ENCODE results near the gene KRTAP6-2. TPM values are rescaled to one million over a fixed set of nuclear protein-coding genes. Genes with fewer than 3 reads are reported as not detected.

KRTAP6-2 gene
- total RNA-seq, 2 donors from 2014 or later, result not detected

- Histone ChIP-seq H3K4me1 (no peaks in the 10 kb centered on the region), H3K4me3 (no peak overlapping the region), H3K36me3 (replicated peaks in 1 of 2; ENCODE audit: insufficient read depth in 1 of 2, low read depth in 2 of 2) (no peaks in the 10 kb centered on the region), H3K9me3 (no peaks in the 10 kb centered on the region), H3K27ac (no peak overlapping the region), H3K27me3 (no peaks in the 10 kb centered on the region)
- TF ChIP-seq POLR2A (IDR thresholded peaks at IDR 0.05), result no peak
- intact Hi-C loops (cut with DNase I), result no loop called here
- WGBS, 2 donors, result 24 to 50% methylated on average over 1 of the region's 1 CpG
- no peak for DNase-seq
- no peak for ATAC-seq
Observed at GRCh38 chr21:30629200-30629599, 30.5 kb upstream of the KRTAP6-2 start.

GRCh38 chr21:30628109-30628508 lies 29.4 kb upstream of the KRTAP6-2 start:
- TF ChIP-seq CTCF (IDR thresholded peaks at IDR 0.05) (no peak), POLR2A (IDR thresholded peaks at IDR 0.05) (no peak)
- WGBS, 2 donors, result 67 to 80% methylated on average over 4 of the region's 4 CpGs
- H3K4me1 ChIP-seq, result no peaks in the 10 kb centered on the region
- H3K27me3 ChIP-seq, result no peaks in the 10 kb centered on the region
- ATAC-seq, result no peak
- H3K27ac ChIP-seq, result no peak overlapping the region
- intact Hi-C loops (cut with DNase I), result no loop called here
- H3K36me3 ChIP-seq (replicated peaks in 1 of 2; ENCODE audit: insufficient read depth in 1 of 2, low read depth in 2 of 2), result no peaks in the 10 kb centered on the region
- no peak for DNase-seq
- H3K4me3 ChIP-seq, result no peak overlapping the region
- no peaks in the 10 kb centered on the region for H3K9me3 ChIP-seq

- Histone ChIP-seq H3K9me3 (no peaks in the 10 kb centered on the region), H3K36me3 (replicated peaks in 1 of 2; ENCODE audit: insufficient read depth in 1 of 2, low read depth in 2 of 2) (no peaks in the 10 kb centered on the region), H3K27me3 (no peaks in the 10 kb centered on the region), H3K4me1 (no peaks in the 10 kb centered on the region), H3K4me3 (no peak overlapping the region), H3K27ac (no peak overlapping the region)
- DNase-seq (no peak), ATAC-seq (no peak)
- 84 to 85% methylated on average over 3 to 4 of the region's 4 CpGs for WGBS, 2 donors
- intact Hi-C loops (cut with DNase I), result no loop called here
- TF ChIP-seq POLR2A (IDR thresholded peaks at IDR 0.05) (no peak), CTCF (IDR thresholded peaks at IDR 0.05) (no peak)
Observed at GRCh38 chr21:30625449-30626165, 26.9 kb upstream of the KRTAP6-2 start.

GRCh38 chr21:30623362-30623761 lies 24.7 kb upstream of the KRTAP6-2 start:
- Histone ChIP-seq H3K27ac (no peak overlapping the region), H3K9me3 (no peaks in the 10 kb centered on the region), H3K4me3 (no peak overlapping the region), H3K36me3 (replicated peaks in 1 of 2; ENCODE audit: insufficient read depth in 1 of 2, low read depth in 2 of 2) (no peaks in the 10 kb centered on the region), H3K4me1 (no peaks in the 10 kb centered on the region), H3K27me3 (no peaks in the 10 kb centered on the region)
- intact Hi-C loops (cut with DNase I), result no loop called here
- no peak for TF ChIP-seq POLR2A (IDR thresholded peaks at IDR 0.05)
- TF ChIP-seq CTCF (IDR thresholded peaks at IDR 0.05), result no peak
- no peak for ATAC-seq
- WGBS, 2 donors, result 68 to 82% methylated on average over 3 of the region's 3 CpGs
- DNase-seq, result no peak

- H3K9me3 ChIP-seq, result no peaks in the 10 kb centered on the region
- H3K27me3 ChIP-seq, result no peaks in the 10 kb centered on the region
- no peaks in the 10 kb centered on the region for H3K36me3 ChIP-seq (replicated peaks in 1 of 2; ENCODE audit: insufficient read depth in 1 of 2, low read depth in 2 of 2)
- ATAC-seq (no peak), DNase-seq (no peak)
- TF ChIP-seq POLR2A (IDR thresholded peaks at IDR 0.05), result no peak
- TF ChIP-seq CTCF (IDR thresholded peaks at IDR 0.05), result no peak
- WGBS, 2 donors, result 70 to 80% methylated on average over 3 of the region's 3 CpGs
- no peak within 1 kb of the TSS for H3K27ac ChIP-seq
- intact Hi-C loops (cut with DNase I), result no loop called here
- no peaks in the 10 kb centered on the region for H3K4me1 ChIP-seq
- H3K4me3 ChIP-seq, result no peak within 1 kb of the TSS
Observed at GRCh38 chr21:30620522-30620921, 21.8 kb upstream of the KRTAP6-2 start, which contains the start of gene KRTAP20-4. TSS of gene KRTAP20-4 (plus strand) at chr21:30620627.
